PC-9 (cell line): ENCODE measurements around the gene ARHGAP26. TPM values are rescaled to one million over a fixed set of nuclear protein-coding genes. Genes with fewer than 3 reads are reported as not detected.

Experiments
- BruUV-seq: library from RNA; stranded (reverse); fragments of 400-500 nt; replicated peaks from 2 replicates; lab custom pipeline; 2021; lab: Mats Ljungman, UMichigan
- CTCF ChIA-PET: fragments of 300-600 bp; sonication (Branson Sonifier 250); formaldehyde crosslinking; loops from one replicate; lab custom pipeline; 2022; ENCODE audit warnings: antibody characterized with exemption; lab: Charles Lee
- POLR2A ChIA-PET: fragments of 300-600 bp; sonication (Branson Sonifier 250); formaldehyde crosslinking; loops from one replicate; lab custom pipeline; 2022; ENCODE audit warnings: antibody characterized with exemption; ENCODE audit not compliant: unreplicated experiment; lab: Charles Lee
- DNase-seq, 2 experiments: peaks; one replicate each; pipeline versions ENCODE4 v3.0.0 to v3.0.0-alpha.2; 2015 to 2022; ENCODE audit warnings: mixed read lengths in 1 of 2
- H2AFZ ChIP-seq: fragments of 200-600 bp; sonication (generic); 2 replicates; pipeline ENCODE4 v1.8.1; 2017; ENCODE audit warnings: antibody characterized with exemption
- H3F3A ChIP-seq: fragments of 200-600 bp; sonication (generic); 2 replicates; pipeline ENCODE4 v1.8.1; 2017; ENCODE audit warnings: antibody characterized with exemption, mild to moderate bottlenecking, low read depth; ENCODE audit not compliant: insufficient read depth
- H3K27ac ChIP-seq: fragments of 200-600 bp; sonication (generic); 2 replicates; pipeline ENCODE4 v1.6.1; 2016; ENCODE audit warnings: mixed run types
- H3K27me3 ChIP-seq: fragments of 200-600 bp; sonication (generic); 2 replicates; pipeline ENCODE4 v1.6.1; 2016; ENCODE audit warnings: low read depth, mixed run types; ENCODE audit not compliant: insufficient read depth
- H3K36me3 ChIP-seq: fragments of 200-600 bp; sonication (generic); 2 replicates; pipeline ENCODE4 v1.6.1; 2016; ENCODE audit warnings: low read depth, mixed run types
- H3K4me1 ChIP-seq: fragments of 200-600 bp; sonication (generic); replicated peaks from 2 replicates; pipeline ENCODE4 v1.6.1; 2016; ENCODE audit warnings: mixed run types; ENCODE audit not compliant: insufficient read depth
- H3K4me2 ChIP-seq: fragments of 200-600 bp; sonication (generic); 2 replicates; pipeline ENCODE4 v1.6.1; 2017; ENCODE audit warnings: mixed run types
- H3K4me3 ChIP-seq: fragments of 200-600 bp; sonication (generic); 2 replicates; pipeline ENCODE4 v1.6.1; 2016; ENCODE audit warnings: mixed run types
- H3K79me2 ChIP-seq: fragments of 200-600 bp; sonication (generic); 2 replicates; pipeline ENCODE4 v1.6.1; 2017; ENCODE audit warnings: low read depth, mixed run types
- H3K9me2 ChIP-seq: fragments of 200-600 bp; sonication (generic); 2 replicates; pipeline ENCODE4 v1.8.1; 2017; ENCODE audit warnings: mild to moderate bottlenecking; ENCODE audit not compliant: insufficient read depth
- H3K9me3 ChIP-seq: fragments of 200-600 bp; sonication (generic); 2 replicates; pipeline ENCODE4 v1.8.1; 2016; ENCODE audit warnings: low read depth; ENCODE audit not compliant: insufficient read depth
- H4K20me1 ChIP-seq: fragments of 200-600 bp; sonication (generic); 2 replicates; pipeline ENCODE4 v1.8.1; 2017; ENCODE audit not compliant: insufficient read depth
- CTCF ChIP-seq: fragments of 200-600 bp; sonication (generic); conservative IDR thresholded peaks from 2 replicates; pipeline ENCODE4 v1.6.1; 2017; ENCODE audit warnings: mixed run types, antibody characterized with exemption, mild to moderate bottlenecking, moderate library complexity
- EZH2 ChIP-seq: fragments of 200-600 bp; sonication (generic); IDR thresholded peaks from 2 replicates; pipeline ENCODE4 v1.8.0; 2017; ENCODE audit warnings: antibody characterized with exemption, low read depth
- intact Hi-C: fragments of 100-400 bp; cut with micrococcal nuclease; formaldehyde crosslinking; loops from one replicate; pipeline ENCODE4 v1.10.0; 2022; ENCODE audit not compliant: unreplicated experiment
- total RNA-seq: library from RNA; stranded (reverse); gene quantifications from 2 replicates; pipeline ENCODE4 v1.2.3, GENCODE V29; 2021

Gene ARHGAP26
- total RNA-seq, 1 experiment from 2014 or later = 29.7 TPM

- Histone ChIP-seq H3K4me2 (no peak overlapping the region), H3K27ac (no peak overlapping the region), H3K4me1 (no peaks in the 10 kb centered on the region), H3K36me3 (no peaks in the 10 kb centered on the region), H3K4me3 (no peak overlapping the region), H3K9me3 (no peaks in the 10 kb centered on the region), H2AFZ (no peak overlapping the region), H3K9me2 (no peaks in the 10 kb centered on the region; the same call in 1 of the 2 replicates), H3K79me2 (no peaks in the 10 kb centered on the region), H3K27me3 (no peaks in the 10 kb centered on the region), H3F3A (no peaks in the 10 kb centered on the region; the same call in 1 of the 2 replicates), H4K20me1 (no peaks in the 10 kb centered on the region)
- TF ChIP-seq EZH2 (no peak), CTCF (no peak; the same call in 1 of the 2 replicates)
- intact Hi-C loops = loop anchor here (10.0 kb wide), 1 partner anchor 616 kb away; no protein-coding TSS in a partner anchor
- BruUV-seq = no TSS peak
- ChIA-PET POLR2A (interaction anchor here (0.7 kb wide), 1 partner anchor 263 kb away, joined by 5 read pairs; no protein-coding TSS in a partner anchor), CTCF (interaction anchor here (0.5 kb wide), 1 partner anchor 107 kb away, joined by 6 read pairs; no protein-coding TSS in a partner anchor)
- DNase-seq = no peak
Observed at GRCh38 chr5:143208781-143209510, 438.8 kb downstream of the ARHGAP26 start.

- intact Hi-C loops = loop anchor here (10.0 kb wide), 1 partner anchor 615 kb away; no protein-coding TSS in a partner anchor
Observed at GRCh38 chr5:143209881-143210395, 439.8 kb downstream of the ARHGAP26 start.

GRCh38 chr5:143210576-143210975 is 440.4 kb downstream of the ARHGAP26 start:
- H3K9me2 ChIP-seq = no peaks in the 10 kb centered on the region; the same call in 1 of the 2 replicates
- no peak for DNase-seq
- no peak overlapping the region for H2AFZ ChIP-seq
- no peaks in the 10 kb centered on the region for H3K79me2 ChIP-seq
- H3K4me2 ChIP-seq = no peak overlapping the region
- CTCF ChIA-PET = no interaction called here
- POLR2A ChIA-PET = no interaction called here
- H3K27ac ChIP-seq = no peak overlapping the region
- no peaks in the 10 kb centered on the region for H3K4me1 ChIP-seq
- H3K4me3 ChIP-seq = no peak overlapping the region
- no TSS peak for BruUV-seq
- H3F3A ChIP-seq = no peaks in the 10 kb centered on the region
- intact Hi-C loops = no loop called here
- TF ChIP-seq CTCF (no peak), EZH2 (no peak)
- no peaks in the 10 kb centered on the region for H3K9me3 ChIP-seq
- no peaks in the 10 kb centered on the region for H4K20me1 ChIP-seq
- H3K36me3 ChIP-seq = no peaks in the 10 kb centered on the region
- no peaks in the 10 kb centered on the region for H3K27me3 ChIP-seq

More at GRCh38 chr5:143209881-143210395, 439.8 kb downstream of the ARHGAP26 start:
- Histone ChIP-seq H3K4me3 (no peak overlapping the region), H4K20me1 (no peaks in the 10 kb centered on the region), H3K27me3 (no peaks in the 10 kb centered on the region), H3K9me3 (no peaks in the 10 kb centered on the region), H2AFZ (no peak overlapping the region), H3F3A (no peaks in the 10 kb centered on the region; the same call in 1 of the 2 replicates), H3K79me2 (no peaks in the 10 kb centered on the region), H3K4me1 (no peaks in the 10 kb centered on the region), H3K27ac (no peak overlapping the region), H3K36me3 (no peaks in the 10 kb centered on the region), H3K4me2 (no peak overlapping the region), H3K9me2 (no peaks in the 10 kb centered on the region; the same call in 1 of the 2 replicates)
- CTCF ChIA-PET = no interaction called here
- TF ChIP-seq CTCF = no peak
- no peak for TF ChIP-seq EZH2
- no TSS peak for BruUV-seq
- POLR2A ChIA-PET = no interaction called here
- DNase-seq = no peak
